ENCODE results near the gene IL6ST.

DNA sequence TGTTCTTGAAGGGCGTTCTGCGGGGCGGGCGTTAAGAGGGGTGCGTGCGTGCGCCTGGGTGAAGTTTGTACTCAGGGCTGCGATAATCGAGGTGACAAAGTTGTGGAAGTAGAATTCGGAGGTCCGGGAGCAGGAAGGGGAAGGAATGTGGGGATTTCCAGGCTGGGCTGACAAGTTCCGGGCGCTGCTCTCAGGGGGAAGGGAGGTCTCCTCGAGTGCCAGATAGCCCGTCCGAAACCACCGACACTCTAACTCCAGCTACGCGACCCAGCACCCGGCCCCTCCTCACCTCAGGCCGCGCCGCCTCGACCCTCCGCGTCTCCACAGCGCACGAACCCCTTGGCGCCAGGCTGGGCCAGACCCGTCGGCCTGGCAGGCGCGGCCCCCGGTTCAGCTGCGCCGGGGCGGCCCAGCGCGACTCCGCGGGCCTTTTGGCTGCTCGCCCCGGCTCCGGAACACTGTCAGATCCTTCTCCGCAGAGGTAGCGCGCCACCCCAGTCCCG is at the start of gene IL6ST:
- TF ChIP-seq CTCF (IDR thresholded peaks at IDR 0.05; ENCODE audit: low read depth, low read length), result no peak
- TF ChIP-seq EZH2phosphoT487 (IDR thresholded peaks at IDR 0.05; ENCODE audit: low read depth), result no peak
